RKO (cell line): ENCODE data around the gene RNPEPL1.

Experiments
- DNase-seq: peaks from one replicate; pipeline ENCODE4 v3.0.0-alpha.2; 2016; ENCODE audit warnings: low spot score

Gene RNPEPL1

GRCh38 chr2:240565333-240566202, 2.7 kb upstream of the RNPEPL1 start:
- DNase-seq = peak; percentile 89

GRCh38 chr2:240566203-240567136, 1.8 kb upstream of the RNPEPL1 start:
- peak; percentile 93 for DNase-seq

- DNase-seq = peak; percentile 35
Observed at GRCh38 chr2:240567137-240567871, 980 bp upstream of the RNPEPL1 start.

- DNase-seq = peak; percentile 72
Observed at GRCh38 chr2:240568678-240569522, 616 bp downstream of the RNPEPL1 start.

GRCh38 chr2:240569523-240569997, 1.3 kb downstream of the RNPEPL1 start:
- DNase-seq = no peak

- no peak for DNase-seq
Observed at GRCh38 chr2:240569998-240570530, 1.8 kb downstream of the RNPEPL1 start.

- DNase-seq = no peak
Observed at GRCh38 chr2:240570531-240571313, 2.4 kb downstream of the RNPEPL1 start.

- no peak for DNase-seq
Observed at GRCh38 chr2:240571314-240571973, 3.2 kb downstream of the RNPEPL1 start.

- no peak for DNase-seq
Observed at GRCh38 chr2:240572141-240573031, 4.1 kb downstream of the RNPEPL1 start.

GRCh38 chr2:240573071-240573515, 4.8 kb downstream of the RNPEPL1 start:
- DNase-seq = no peak

GRCh38 chr2:240573516-240574385, 5.5 kb downstream of the RNPEPL1 start:
- no peak for DNase-seq

- no peak for DNase-seq
Observed at GRCh38 chr2:240574386-240575100, 6.3 kb downstream of the RNPEPL1 start.

- no peak for DNase-seq
Observed at GRCh38 chr2:240575101-240575965, 7.0 kb downstream of the RNPEPL1 start.

- DNase-seq = no peak
Observed at GRCh38 chr2:240576036-240576435, 7.8 kb downstream of the RNPEPL1 start.

GRCh38 chr2:240576436-240577205, 8.3 kb downstream of the RNPEPL1 start:
- no peak for DNase-seq
